ENCODE results near the gene TMEM140. TPM values are rescaled to one million over a fixed set of nuclear protein-coding genes. Genes with fewer than 3 reads are reported as not detected.

TMEM140 gene
- total RNA-seq, 1 experiment from 2014 or later, result 3.2 TPM

DNA sequence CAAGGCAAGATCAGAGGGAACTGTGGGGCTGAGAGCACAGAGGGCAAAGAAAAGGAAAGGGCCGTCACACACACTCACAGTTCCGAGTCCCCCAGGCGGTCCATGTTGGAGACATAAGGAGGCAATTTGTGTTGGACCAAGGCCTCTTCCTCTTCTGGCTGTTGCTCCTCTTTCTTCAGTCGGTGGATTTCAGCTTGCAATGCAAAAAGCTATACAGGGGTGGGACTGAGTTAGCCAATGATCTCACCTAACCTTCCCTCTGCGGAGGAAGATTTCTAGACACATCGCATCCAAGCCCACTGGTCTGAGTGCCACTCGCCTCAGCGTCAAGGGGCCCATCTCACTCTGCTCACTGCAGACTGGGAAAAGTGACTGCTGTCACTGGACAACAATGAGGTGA lies 58.0 kb downstream of the TMEM140 start:
- no TSS peak for BruUV-seq (replicated peaks)
- Histone ChIP-seq H3K9me3 (ENCODE audit: control insufficient read depth, insufficient read depth, low read depth, low read length) (no peaks in the 10 kb centered on the region), H3K36me3 (ENCODE audit: control insufficient read depth, insufficient read depth, low read length) (no peaks in the 10 kb centered on the region), H3K4me1 (ENCODE audit: control insufficient read depth, insufficient read depth, low read length) (peaks cover 4% of the 10 kb centered on the region; the same call in 1 of the 2 replicates), H3K4me3 (ENCODE audit: low read depth in 2 of 2, low read length in 2 of 2) (no peak overlapping the region), H3K27me3 (ENCODE audit: control insufficient read depth, insufficient read depth, low read length) (no peaks in the 10 kb centered on the region), H3K27ac (ENCODE audit: low read length) (no peak overlapping the region)
- intact Hi-C loops (cut with micrococcal nuclease; ENCODE audit: unreplicated experiment), result no loop called here
- TF ChIP-seq POLR2AphosphoS5 (IDR thresholded peaks at IDR 0.05; ENCODE audit: low read depth, low read length) (no peak), TCF7L2 (IDR thresholded peaks at IDR 0.05; ENCODE audit: low read depth, low read length) (no peak), SIN3A (IDR thresholded peaks at IDR 0.05; ENCODE audit: borderline replicate concordance, insufficient read depth, low read depth, low read length) (no peak)
- TF ChIP-seq, protein P1, sequence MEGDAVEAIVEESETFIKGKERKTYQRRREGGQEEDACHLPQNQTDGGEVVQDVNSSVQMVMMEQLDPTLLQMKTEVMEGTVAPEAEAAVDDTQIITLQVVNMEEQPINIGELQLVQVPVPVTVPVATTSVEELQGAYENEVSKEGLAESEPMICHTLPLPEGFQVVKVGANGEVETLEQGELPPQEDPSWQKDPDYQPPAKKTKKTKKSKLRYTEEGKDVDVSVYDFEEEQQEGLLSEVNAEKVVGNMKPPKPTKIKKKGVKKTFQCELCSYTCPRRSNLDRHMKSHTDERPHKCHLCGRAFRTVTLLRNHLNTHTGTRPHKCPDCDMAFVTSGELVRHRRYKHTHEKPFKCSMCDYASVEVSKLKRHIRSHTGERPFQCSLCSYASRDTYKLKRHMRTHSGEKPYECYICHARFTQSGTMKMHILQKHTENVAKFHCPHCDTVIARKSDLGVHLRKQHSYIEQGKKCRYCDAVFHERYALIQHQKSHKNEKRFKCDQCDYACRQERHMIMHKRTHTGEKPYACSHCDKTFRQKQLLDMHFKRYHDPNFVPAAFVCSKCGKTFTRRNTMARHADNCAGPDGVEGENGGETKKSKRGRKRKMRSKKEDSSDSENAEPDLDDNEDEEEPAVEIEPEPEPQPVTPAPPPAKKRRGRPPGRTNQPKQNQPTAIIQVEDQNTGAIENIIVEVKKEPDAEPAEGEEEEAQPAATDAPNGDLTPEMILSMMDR (IDR thresholded peaks at IDR 0.05), result no peak
- TF ChIP-seq, protein P2, sequence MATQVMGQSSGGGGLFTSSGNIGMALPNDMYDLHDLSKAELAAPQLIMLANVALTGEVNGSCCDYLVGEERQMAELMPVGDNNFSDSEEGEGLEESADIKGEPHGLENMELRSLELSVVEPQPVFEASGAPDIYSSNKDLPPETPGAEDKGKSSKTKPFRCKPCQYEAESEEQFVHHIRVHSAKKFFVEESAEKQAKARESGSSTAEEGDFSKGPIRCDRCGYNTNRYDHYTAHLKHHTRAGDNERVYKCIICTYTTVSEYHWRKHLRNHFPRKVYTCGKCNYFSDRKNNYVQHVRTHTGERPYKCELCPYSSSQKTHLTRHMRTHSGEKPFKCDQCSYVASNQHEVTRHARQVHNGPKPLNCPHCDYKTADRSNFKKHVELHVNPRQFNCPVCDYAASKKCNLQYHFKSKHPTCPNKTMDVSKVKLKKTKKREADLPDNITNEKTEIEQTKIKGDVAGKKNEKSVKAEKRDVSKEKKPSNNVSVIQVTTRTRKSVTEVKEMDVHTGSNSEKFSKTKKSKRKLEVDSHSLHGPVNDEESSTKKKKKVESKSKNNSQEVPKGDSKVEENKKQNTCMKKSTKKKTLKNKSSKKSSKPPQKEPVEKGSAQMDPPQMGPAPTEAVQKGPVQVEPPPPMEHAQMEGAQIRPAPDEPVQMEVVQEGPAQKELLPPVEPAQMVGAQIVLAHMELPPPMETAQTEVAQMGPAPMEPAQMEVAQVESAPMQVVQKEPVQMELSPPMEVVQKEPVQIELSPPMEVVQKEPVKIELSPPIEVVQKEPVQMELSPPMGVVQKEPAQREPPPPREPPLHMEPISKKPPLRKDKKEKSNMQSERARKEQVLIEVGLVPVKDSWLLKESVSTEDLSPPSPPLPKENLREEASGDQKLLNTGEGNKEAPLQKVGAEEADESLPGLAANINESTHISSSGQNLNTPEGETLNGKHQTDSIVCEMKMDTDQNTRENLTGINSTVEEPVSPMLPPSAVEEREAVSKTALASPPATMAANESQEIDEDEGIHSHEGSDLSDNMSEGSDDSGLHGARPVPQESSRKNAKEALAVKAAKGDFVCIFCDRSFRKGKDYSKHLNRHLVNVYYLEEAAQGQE (IDR thresholded peaks at IDR 0.05; ENCODE audit: insufficient read depth in 1 of 2, low read depth in 2 of 2, low read length in 1 of 2), result no peak
- in situ Hi-C loops (cut with HindIII; ENCODE audit: low pct_unique_long_range_greater_than_20kb, low sequenced_read_pairs), result no loop called here
- ATAC-seq (no peak), DNase-seq (ENCODE audit: low read depth, low spot score) (no peak)
- ChIA-PET CTCF (no interaction called here), POLR2A (no interaction called here)

DNA sequence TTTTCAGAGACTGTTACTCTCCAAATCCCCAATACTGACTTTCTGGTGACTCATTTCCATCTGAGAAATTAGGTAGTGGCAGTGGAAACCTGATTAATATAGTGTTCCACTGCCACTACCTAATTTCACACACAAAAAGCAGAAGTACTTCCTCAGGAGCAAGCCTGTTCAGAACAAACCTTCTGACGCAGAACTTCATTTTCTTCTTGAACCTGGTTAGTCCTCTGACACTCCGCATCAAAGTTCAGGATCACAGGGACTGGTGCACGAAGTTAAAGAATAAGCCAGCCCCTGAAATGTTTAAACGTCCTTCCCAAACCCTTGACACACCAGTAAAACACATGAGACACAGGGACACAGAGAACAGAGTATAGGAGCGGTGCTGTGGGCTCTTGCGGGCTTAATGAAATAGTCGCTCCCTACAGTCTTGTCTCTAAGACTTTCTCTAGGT lies 59.1 kb downstream of the TMEM140 start:
- Histone ChIP-seq H3K9me3 (ENCODE audit: control insufficient read depth, insufficient read depth, low read depth, low read length) (no peaks in the 10 kb centered on the region), H3K36me3 (ENCODE audit: control insufficient read depth, insufficient read depth, low read length) (no peaks in the 10 kb centered on the region), H3K4me3 (ENCODE audit: low read depth in 2 of 2, low read length in 2 of 2) (no peak overlapping the region), H3K27ac (ENCODE audit: low read length) (no peak overlapping the region), H3K4me1 (ENCODE audit: control insufficient read depth, insufficient read depth, low read length) (peaks cover 4% of the 10 kb centered on the region), H3K27me3 (ENCODE audit: control insufficient read depth, insufficient read depth, low read length) (no peaks in the 10 kb centered on the region)
- POLR2A ChIA-PET, result interaction anchor here (0.7 kb wide), 2 partner anchors 16 to 228 kb away, joined by 3 to 4 read pairs; no protein-coding TSS in a partner anchor
- DNase-seq (ENCODE audit: low read depth, low spot score), result no peak
- no TSS peak for BruUV-seq (replicated peaks)
- no peak for TF ChIP-seq TCF7L2 (IDR thresholded peaks at IDR 0.05; ENCODE audit: low read depth, low read length)
- no peak for TF ChIP-seq SIN3A (IDR thresholded peaks at IDR 0.05; ENCODE audit: borderline replicate concordance, insufficient read depth, low read depth, low read length)
- TF ChIP-seq, protein P1 (IDR thresholded peaks at IDR 0.05), result no peak
- TF ChIP-seq, protein P2 (IDR thresholded peaks at IDR 0.05; ENCODE audit: insufficient read depth in 1 of 2, low read depth in 2 of 2, low read length in 1 of 2), result no peak
- TF ChIP-seq POLR2AphosphoS5 (IDR thresholded peaks at IDR 0.05; ENCODE audit: low read depth, low read length), result no peak
- intact Hi-C loops (cut with micrococcal nuclease; ENCODE audit: unreplicated experiment) (no loop called here), in situ Hi-C loops (cut with HindIII; ENCODE audit: low pct_unique_long_range_greater_than_20kb, low sequenced_read_pairs) (no loop called here)
- CTCF ChIA-PET, result no interaction called here
- no peak for ATAC-seq

All from Panc1 (cell line).